ENCODE measurements around the gene IFNLR1.

- TF ChIP-seq ZNF174 (CRISPR knock-in tag; IDR thresholded peaks at IDR 0.05), result no peak
- no peak for TF ChIP-seq HEY1 (CRISPR knock-in tag; IDR thresholded peaks at IDR 0.05; ENCODE audit: borderline replicate concordance)
- TF ChIP-seq, protein P1, sequence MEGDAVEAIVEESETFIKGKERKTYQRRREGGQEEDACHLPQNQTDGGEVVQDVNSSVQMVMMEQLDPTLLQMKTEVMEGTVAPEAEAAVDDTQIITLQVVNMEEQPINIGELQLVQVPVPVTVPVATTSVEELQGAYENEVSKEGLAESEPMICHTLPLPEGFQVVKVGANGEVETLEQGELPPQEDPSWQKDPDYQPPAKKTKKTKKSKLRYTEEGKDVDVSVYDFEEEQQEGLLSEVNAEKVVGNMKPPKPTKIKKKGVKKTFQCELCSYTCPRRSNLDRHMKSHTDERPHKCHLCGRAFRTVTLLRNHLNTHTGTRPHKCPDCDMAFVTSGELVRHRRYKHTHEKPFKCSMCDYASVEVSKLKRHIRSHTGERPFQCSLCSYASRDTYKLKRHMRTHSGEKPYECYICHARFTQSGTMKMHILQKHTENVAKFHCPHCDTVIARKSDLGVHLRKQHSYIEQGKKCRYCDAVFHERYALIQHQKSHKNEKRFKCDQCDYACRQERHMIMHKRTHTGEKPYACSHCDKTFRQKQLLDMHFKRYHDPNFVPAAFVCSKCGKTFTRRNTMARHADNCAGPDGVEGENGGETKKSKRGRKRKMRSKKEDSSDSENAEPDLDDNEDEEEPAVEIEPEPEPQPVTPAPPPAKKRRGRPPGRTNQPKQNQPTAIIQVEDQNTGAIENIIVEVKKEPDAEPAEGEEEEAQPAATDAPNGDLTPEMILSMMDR (IDR thresholded peaks at IDR 0.05 in 2 of 3, conservative IDR thresholded peaks at IDR 0.05 in 1 of 3; ENCODE audit: insufficient read depth in 2 of 3, low read depth in 1 of 3, low read length in 3 of 3), result no peak
- no peak for TF ChIP-seq POLR2A (conservative IDR thresholded peaks at IDR 0.05)
- no peak for TF ChIP-seq PCBP2 (IDR thresholded peaks at IDR 0.05; ENCODE audit: low read depth, low read length, poor library complexity, severe bottlenecking)
- TF ChIP-seq NRF1 (conservative IDR thresholded peaks at IDR 0.05 in 1 of 2, IDR thresholded peaks at IDR 0.05 in 1 of 2), result peak; percentile 73 to 78
- no peak for TF ChIP-seq MXI1 (IDR thresholded peaks at IDR 0.05; ENCODE audit: low read depth, low read length)
- no peak for TF ChIP-seq MAFF (IDR thresholded peaks at IDR 0.05; ENCODE audit: low read length)
- TF ChIP-seq NCOR1 (IDR thresholded peaks at IDR 0.05), result no peak
- TF ChIP-seq RBM25 (IDR thresholded peaks at IDR 0.05; ENCODE audit: low read depth, low read length, severe bottlenecking), result no peak
- no peak for TF ChIP-seq BRCA1 (IDR thresholded peaks at IDR 0.05)
- no peak for TF ChIP-seq BRCA1 (CRISPR knock-in tag; IDR thresholded peaks at IDR 0.05)
- TF ChIP-seq, protein P2, sequence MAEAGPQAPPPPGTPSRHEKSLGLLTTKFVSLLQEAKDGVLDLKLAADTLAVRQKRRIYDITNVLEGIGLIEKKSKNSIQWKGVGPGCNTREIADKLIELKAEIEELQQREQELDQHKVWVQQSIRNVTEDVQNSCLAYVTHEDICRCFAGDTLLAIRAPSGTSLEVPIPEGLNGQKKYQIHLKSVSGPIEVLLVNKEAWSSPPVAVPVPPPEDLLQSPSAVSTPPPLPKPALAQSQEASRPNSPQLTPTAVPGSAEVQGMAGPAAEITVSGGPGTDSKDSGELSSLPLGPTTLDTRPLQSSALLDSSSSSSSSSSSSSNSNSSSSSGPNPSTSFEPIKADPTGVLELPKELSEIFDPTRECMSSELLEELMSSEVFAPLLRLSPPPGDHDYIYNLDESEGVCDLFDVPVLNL (CRISPR knock-in tag; IDR thresholded peaks at IDR 0.05; ENCODE audit: low read depth), result no peak
- TF ChIP-seq PHTF2 (CRISPR knock-in tag; IDR thresholded peaks at IDR 0.05), result no peak
Measured at GRCh38 chr1:24108334-24109165, 78.5 kb downstream of the IFNLR1 start.

All from K562 (cell line).